HG03460 (cell line): Measurements from ENCODE around the gene RHOC.
A peak's percentile ranks its signal among the peaks of the same experiment; 100 is the strongest.

ENCODE experiments used
- ATAC-seq: cut with Tn5 transposase; IDR thresholded peaks from one replicate; pipeline ENCODE4 v1.9.1; 2021; ENCODE audit not compliant: unreplicated experiment

The RHOC gene

GRCh38 chr1:112702420-112703261, 4.3 kb downstream of the RHOC start:
- no peak for ATAC-seq

- no peak for ATAC-seq
Measured at GRCh38 chr1:112702067-112702395, 4.9 kb downstream of the RHOC start.

GRCh38 chr1:112701227-112702066, 5.5 kb downstream of the RHOC start:
- no peak for ATAC-seq

- peak; percentile 41 for ATAC-seq
Measured at GRCh38 chr1:112700290-112701226, 6.4 kb downstream of the RHOC start.

GRCh38 chr1:112699425-112700144, 7.3 kb downstream of the RHOC start:
- no peak for ATAC-seq

- no peak for ATAC-seq
Measured at GRCh38 chr1:112698366-112699310, 8.3 kb downstream of the RHOC start.

GRCh38 chr1:112697781-112698201, 9.1 kb downstream of the RHOC start:
- ATAC-seq = no peak

- ATAC-seq = no peak
Measured at GRCh38 chr1:112696578-112697314, 10.2 kb downstream of the RHOC start.

GRCh38 chr1:112695276-112695675, 11.7 kb downstream of the RHOC start:
- ATAC-seq = no peak

- ATAC-seq = no peak
Measured at GRCh38 chr1:112694363-112694929, 12.5 kb downstream of the RHOC start.

- no peak for ATAC-seq
Measured at GRCh38 chr1:112693821-112694220, 13.1 kb downstream of the RHOC start.

GRCh38 chr1:112692681-112693080, 14.2 kb downstream of the RHOC start:
- ATAC-seq = no peak

- no peak for ATAC-seq
Measured at GRCh38 chr1:112689842-112690237, 17.1 kb downstream of the RHOC start.

- ATAC-seq = no peak
Measured at GRCh38 chr1:112689196-112689841, 17.6 kb downstream of the RHOC start.

- no peak for ATAC-seq
Measured at GRCh38 chr1:112688781-112689193, 18.1 kb downstream of the RHOC start.

- ATAC-seq = no peak
Measured at GRCh38 chr1:112687785-112688496, 19.0 kb downstream of the RHOC start.

GRCh38 chr1:112687361-112687760, 19.6 kb downstream of the RHOC start:
- ATAC-seq = no peak
